ENCODE measurements around the gene HOXB9. TPM values are rescaled to one million over a fixed set of nuclear protein-coding genes. Genes with fewer than 3 reads are reported as not detected.

HOXB9 gene
- total and polyA plus RNA-seq, 2 donors (not counting 1 experiment from before 2014, with no cell fraction given), result not detected

GRCh38 chr17:48663134-48663924, 37.2 kb upstream of the HOXB9 start:
- no peaks in the 10 kb centered on the region for H3K79me2 ChIP-seq (ENCODE audit: control insufficient read depth, insufficient read depth, low read length)
- no peak overlapping the region for H3K27ac ChIP-seq (ENCODE audit: insufficient read depth, low read length)
- no peak overlapping the region for H3K4me3 ChIP-seq (replicated peaks in 1 of 4; ENCODE audit: control extremely low read depth in 1 of 4, insufficient read depth in 1 of 4, low read depth in 3 of 4, low read length in 4 of 4)
- no peaks in the 10 kb centered on the region for H3K4me1 ChIP-seq (ENCODE audit: control insufficient read depth, extremely low read depth, insufficient read depth, low read length)
- TF ChIP-seq CTCF (conservative IDR thresholded peaks at IDR 0.05 in 1 of 2, IDR thresholded peaks at IDR 0.05 in 1 of 2; ENCODE audit: low read depth in 1 of 2, low read length in 2 of 2) (no peak), EZH2 (IDR thresholded peaks at IDR 0.05; ENCODE audit: low read length, missing control alignments) (no peak)
- DNase-seq (ENCODE audit: low read depth in 2 of 2), result no peak
- H3K4me2 ChIP-seq (ENCODE audit: extremely low read depth, insufficient read depth, low read length), result no peak overlapping the region
- no peaks in the 10 kb centered on the region for H4K20me1 ChIP-seq (ENCODE audit: control insufficient read depth, extremely low read depth, insufficient read depth, low read length)
- no peak overlapping the region for H3K9ac ChIP-seq (ENCODE audit: insufficient read depth, low read length)
- H3K9me3 ChIP-seq (ENCODE audit: control insufficient read depth, insufficient read depth, low read depth, low read length), result no peaks in the 10 kb centered on the region
- no peak overlapping the region for H2AFZ ChIP-seq (ENCODE audit: low read length)
- H3K27me3 ChIP-seq (ENCODE audit: control insufficient read depth, insufficient read depth, low read length), result peaks cover 11% of the 10 kb centered on the region
- H3K36me3 ChIP-seq (ENCODE audit: control insufficient read depth, insufficient read depth, low read length), result no peaks in the 10 kb centered on the region

GRCh38 chr17:48655913-48656312, 29.8 kb upstream of the HOXB9 start:
- Histone ChIP-seq H3K4me1 (ENCODE audit: control insufficient read depth, extremely low read depth, insufficient read depth, low read length) (no peaks in the 10 kb centered on the region), H3K4me2 (ENCODE audit: extremely low read depth, insufficient read depth, low read length) (no peak overlapping the region), H3K27ac (ENCODE audit: insufficient read depth, low read length) (no peak overlapping the region), H3K9ac (ENCODE audit: insufficient read depth, low read length) (no peak overlapping the region), H4K20me1 (ENCODE audit: control insufficient read depth, extremely low read depth, insufficient read depth, low read length) (no peaks in the 10 kb centered on the region), H3K27me3 (ENCODE audit: control insufficient read depth, insufficient read depth, low read length) (peaks cover 8% of the 10 kb centered on the region), H3K9me3 (ENCODE audit: control insufficient read depth, insufficient read depth, low read depth, low read length) (no peaks in the 10 kb centered on the region), H3K36me3 (ENCODE audit: control insufficient read depth, insufficient read depth, low read length) (no peaks in the 10 kb centered on the region), H2AFZ (ENCODE audit: low read length) (no peak overlapping the region), H3K79me2 (ENCODE audit: control insufficient read depth, insufficient read depth, low read length) (no peaks in the 10 kb centered on the region), H3K4me3 (replicated peaks in 1 of 4; ENCODE audit: control extremely low read depth in 1 of 4, insufficient read depth in 1 of 4, low read depth in 3 of 4, low read length in 4 of 4) (no peak overlapping the region)
- DNase-seq (ENCODE audit: low read depth in 2 of 2), result no peak
- TF ChIP-seq CTCF (conservative IDR thresholded peaks at IDR 0.05 in 1 of 2, IDR thresholded peaks at IDR 0.05 in 1 of 2; ENCODE audit: low read depth in 1 of 2, low read length in 2 of 2) (no peak), EZH2 (IDR thresholded peaks at IDR 0.05; ENCODE audit: low read length, missing control alignments) (no peak)

DNA sequence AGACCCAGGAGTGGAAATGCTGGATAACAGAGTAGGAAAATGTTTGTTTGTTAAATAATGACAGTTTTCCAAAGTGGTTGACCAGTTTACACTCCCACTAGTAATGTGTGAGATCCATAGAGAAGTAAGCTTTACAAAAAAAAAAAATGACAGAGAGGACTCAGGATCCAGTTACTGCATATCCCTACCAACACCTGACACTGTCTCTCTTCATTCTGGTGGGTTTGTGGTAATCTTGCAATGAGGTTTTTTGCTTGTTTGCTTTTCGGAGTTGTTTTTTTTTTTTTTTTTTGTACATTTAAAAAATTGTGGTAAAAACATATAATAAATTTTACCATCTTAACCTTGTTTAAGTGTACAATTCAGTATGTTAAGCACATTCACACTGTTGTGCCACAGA, 23.6 kb upstream of the HOXB9 start:
- H3K27me3 ChIP-seq (ENCODE audit: control insufficient read depth, insufficient read depth, low read length), result peaks cover 35% of the 10 kb centered on the region
- no peak overlapping the region for H2AFZ ChIP-seq (ENCODE audit: low read length)
- no peak for TF ChIP-seq EZH2 (IDR thresholded peaks at IDR 0.05; ENCODE audit: low read length, missing control alignments)
- TF ChIP-seq CTCF (conservative IDR thresholded peaks at IDR 0.05 in 1 of 2, IDR thresholded peaks at IDR 0.05 in 1 of 2; ENCODE audit: low read depth in 1 of 2, low read length in 2 of 2), result no peak
- DNase-seq (ENCODE audit: low read depth in 2 of 2), result no peak
- no peak overlapping the region for H3K9ac ChIP-seq (ENCODE audit: insufficient read depth, low read length)
- H4K20me1 ChIP-seq (ENCODE audit: control insufficient read depth, extremely low read depth, insufficient read depth, low read length), result no peaks in the 10 kb centered on the region
- no peaks in the 10 kb centered on the region for H3K36me3 ChIP-seq (ENCODE audit: control insufficient read depth, insufficient read depth, low read length)
- no peaks in the 10 kb centered on the region for H3K79me2 ChIP-seq (ENCODE audit: control insufficient read depth, insufficient read depth, low read length)
- no peak overlapping the region for H3K4me2 ChIP-seq (ENCODE audit: extremely low read depth, insufficient read depth, low read length)
- H3K4me1 ChIP-seq (ENCODE audit: control insufficient read depth, extremely low read depth, insufficient read depth, low read length), result no peaks in the 10 kb centered on the region
- no peaks in the 10 kb centered on the region for H3K9me3 ChIP-seq (ENCODE audit: control insufficient read depth, insufficient read depth, low read depth, low read length)
- no peak overlapping the region for H3K27ac ChIP-seq (ENCODE audit: insufficient read depth, low read length)
- H3K4me3 ChIP-seq (replicated peaks in 1 of 4; ENCODE audit: control extremely low read depth in 1 of 4, insufficient read depth in 1 of 4, low read depth in 3 of 4, low read length in 4 of 4), result no peak overlapping the region

Data from fibroblast of lung (primary cell).